Nephron progenitor cell (in vitro differentiated cells): ENCODE data around the gene DDX20.

ENCODE experiments used
- DNase-seq: peaks from one replicate; pipeline ENCODE4 v3.0.0; 2021
- H3K27ac Mint-ChIP-seq: 2 replicates; pipeline ENCODE4 v1.8.0; 2021; ENCODE audit warnings: mild to moderate bottlenecking, moderate library complexity, mixed read lengths
- H3K27me3 Mint-ChIP-seq: 2 replicates; pipeline ENCODE4 v1.8.0; 2021; ENCODE audit warnings: mild to moderate bottlenecking, low read depth, mixed read lengths; ENCODE audit not compliant: poor library complexity
- H3K36me3 Mint-ChIP-seq: 2 replicates; pipeline ENCODE4 v1.8.0; 2021; ENCODE audit warnings: low read depth, mixed read lengths
- H3K4me1 Mint-ChIP-seq: 2 replicates; pipeline ENCODE4 v1.8.0; 2021; ENCODE audit warnings: mixed read lengths
- H3K4me3 Mint-ChIP-seq: 2 replicates; pipeline ENCODE4 v1.8.0; 2021; ENCODE audit warnings: mild to moderate bottlenecking, moderate library complexity, mixed read lengths
- H3K9me3 Mint-ChIP-seq: 2 replicates; pipeline ENCODE4 v1.8.0; 2021; ENCODE audit warnings: mild to moderate bottlenecking, moderate library complexity, mixed read lengths
- CTCF ChIP-seq: fragments of 200-600 bp; sonication (generic); IDR thresholded peaks from 2 replicates; pipeline ENCODE4 v1.5.0; 2021; ENCODE audit warnings: antibody characterized with exemption

DDX20 gene

GRCh38 chr1:111755331-111756123, at the start of gene DDX20:
DDX20 (plus strand) TSS chr1:111755901; CDS start chr1:111755925, 24 bp downstream.
- peak within 1 kb of the TSS; percentile 100 for H3K27ac Mint-ChIP-seq
- DNase-seq, result peak; percentile 92
- no peaks in the 10 kb centered on the region for H3K9me3 Mint-ChIP-seq
- H3K4me3 Mint-ChIP-seq, result peak within 1 kb of the TSS; percentile 93
- peaks cover 7% of the 10 kb centered on the region for H3K27me3 Mint-ChIP-seq
- peaks cover 19% of the 10 kb centered on the region for H3K36me3 Mint-ChIP-seq
- peak; percentile 85 for TF ChIP-seq CTCF
- peaks cover 48% of the 10 kb centered on the region for H3K4me1 Mint-ChIP-seq

GRCh38 chr1:111706921-111707320, 48.8 kb upstream of the DDX20 start:
- no peak overlapping the region for H3K27ac Mint-ChIP-seq
- no peaks in the 10 kb centered on the region for H3K4me1 Mint-ChIP-seq
- H3K4me3 Mint-ChIP-seq, result no peak overlapping the region
- no peak for TF ChIP-seq CTCF
- DNase-seq, result no peak
- peaks cover 1% of the 10 kb centered on the region for H3K27me3 Mint-ChIP-seq
- no peaks in the 10 kb centered on the region for H3K9me3 Mint-ChIP-seq
- peaks cover 12% of the 10 kb centered on the region for H3K36me3 Mint-ChIP-seq

- no peak for DNase-seq
- Mint-ChIP-seq H3K4me1 (no peaks in the 10 kb centered on the region), H3K9me3 (no peaks in the 10 kb centered on the region), H3K4me3 (no peak overlapping the region), H3K27me3 (no peaks in the 10 kb centered on the region), H3K27ac (no peak overlapping the region), H3K36me3 (peaks cover 12% of the 10 kb centered on the region)
- no peak for TF ChIP-seq CTCF
Observed at GRCh38 chr1:111707906-111708305, 47.8 kb upstream of the DDX20 start.

- no peaks in the 10 kb centered on the region for H3K4me1 Mint-ChIP-seq
- H3K36me3 Mint-ChIP-seq, result no peaks in the 10 kb centered on the region
- no peak overlapping the region for H3K27ac Mint-ChIP-seq
- no peaks in the 10 kb centered on the region for H3K27me3 Mint-ChIP-seq
- no peak overlapping the region for H3K4me3 Mint-ChIP-seq
- DNase-seq, result no peak
- no peaks in the 10 kb centered on the region for H3K9me3 Mint-ChIP-seq
- no peak for TF ChIP-seq CTCF
Observed at GRCh38 chr1:111709986-111710385, 45.7 kb upstream of the DDX20 start.

- Mint-ChIP-seq H3K4me3 (no peak overlapping the region), H3K9me3 (no peaks in the 10 kb centered on the region), H3K4me1 (peaks cover 10% of the 10 kb centered on the region), H3K27me3 (peaks cover 4% of the 10 kb centered on the region), H3K36me3 (no peaks in the 10 kb centered on the region), H3K27ac (no peak overlapping the region)
- no peak for DNase-seq
- TF ChIP-seq CTCF, result no peak
Observed at GRCh38 chr1:111716333-111716732, 39.4 kb upstream of the DDX20 start.

GRCh38 chr1:111717450-111717849, 38.3 kb upstream of the DDX20 start:
- Mint-ChIP-seq H3K36me3 (no peaks in the 10 kb centered on the region), H3K27me3 (peaks cover 4% of the 10 kb centered on the region), H3K27ac (no peak overlapping the region), H3K9me3 (no peaks in the 10 kb centered on the region), H3K4me1 (peaks cover 18% of the 10 kb centered on the region), H3K4me3 (no peak overlapping the region)
- no peak for TF ChIP-seq CTCF
- DNase-seq, result no peak
